Mesenchymal stem cell (in vitro differentiated cells and primary cell): ENCODE measurements around the gene POU3F4.

Experiments used
- DNase-seq: peaks from one replicate; pipeline ENCODE4 v3.0.0-alpha.2; 2013
- H2AFZ ChIP-seq: one replicate; pipeline ENCODE4 v1.6.1; 2013; ENCODE audit warnings: low read depth, mild to moderate bottlenecking, control low read depth, inconsistent platforms, low read length, moderate library complexity
- H2AK5ac ChIP-seq: 2 replicates; pipeline ENCODE4 v1.6.1; 2013; ENCODE audit warnings: low read length, moderate library complexity, mild to moderate bottlenecking, inconsistent platforms; ENCODE audit not compliant: severe bottlenecking
- H2BK120ac ChIP-seq: one replicate; pipeline ENCODE4 v1.6.1; 2013; ENCODE audit warnings: low read depth, mild to moderate bottlenecking, inconsistent platforms, low read length, moderate library complexity
- H2BK12ac ChIP-seq, 2 experiments: one replicate each; pipeline ENCODE4 v1.6.1; 2013; ENCODE audit warnings: inconsistent platforms in 2 of 2, low read length in 2 of 2, mild to moderate bottlenecking in 2 of 2, moderate library complexity in 2 of 2, control low read depth in 1 of 2
- H2BK15ac ChIP-seq: one replicate; pipeline ENCODE4 v1.6.1; 2013; ENCODE audit warnings: mild to moderate bottlenecking, low read depth, inconsistent platforms; ENCODE audit not compliant: poor library complexity, severe bottlenecking
- H2BK5ac ChIP-seq: 2 replicates; pipeline ENCODE4 v1.6.1; 2013; ENCODE audit warnings: low read depth, mild to moderate bottlenecking, low read length, control low read depth, inconsistent platforms; ENCODE audit not compliant: poor library complexity, severe bottlenecking
- H3K14ac ChIP-seq, 2 experiments: one replicate each; pipeline ENCODE4 v1.6.1; 2013; ENCODE audit warnings: inconsistent platforms in 2 of 2, low read length in 2 of 2, control low read depth in 1 of 2, mild to moderate bottlenecking in 1 of 2, moderate library complexity in 1 of 2
- H3K18ac ChIP-seq, 2 experiments: one replicate each; pipeline ENCODE4 v1.6.1; 2013; ENCODE audit warnings: inconsistent platforms in 2 of 2, low read length in 2 of 2, control low read depth in 1 of 2, low read depth in 1 of 2, mild to moderate bottlenecking in 1 of 2
- H3K23ac ChIP-seq, 2 experiments: one replicate each; pipeline ENCODE4 v1.6.1; 2013; ENCODE audit warnings: inconsistent platforms in 2 of 2, low read length in 2 of 2, mild to moderate bottlenecking in 2 of 2, moderate library complexity in 2 of 2, control low read depth in 1 of 2
- H3K27ac ChIP-seq: 2 replicates; pipeline ENCODE4 v1.5.1; 2013; ENCODE audit warnings: mild to moderate bottlenecking, moderate library complexity, low read length, control low read depth, inconsistent platforms; ENCODE audit not compliant: poor library complexity, severe bottlenecking
- H3K27me3 ChIP-seq, 2 experiments: 2 replicates each; pipeline versions ENCODE4 v1.6.1 to v1.7.0; 2013; ENCODE audit warnings: low read length in 2 of 2, mild to moderate bottlenecking in 2 of 2, moderate library complexity in 2 of 2, control low read depth in 1 of 2, inconsistent platforms in 1 of 2; ENCODE audit not compliant: control insufficient read depth in 1 of 2, insufficient read depth in 1 of 2
- H3K36me3 ChIP-seq, 2 experiments: 2 replicates each; pipeline versions ENCODE4 v1.6.1 to v1.7.0; 2013; ENCODE audit warnings: low read length in 2 of 2, control low read depth in 1 of 2, inconsistent platforms in 1 of 2, low read depth in 1 of 2, mild to moderate bottlenecking in 1 of 2; ENCODE audit not compliant: insufficient read depth in 2 of 2, control insufficient read depth in 1 of 2
- H3K4ac ChIP-seq, 2 experiments: one replicate each; pipeline ENCODE4 v1.6.1; 2013; ENCODE audit warnings: inconsistent platforms in 2 of 2, low read length in 2 of 2, mild to moderate bottlenecking in 2 of 2, moderate library complexity in 2 of 2, control low read depth in 1 of 2, low read depth in 1 of 2
- H3K4me1 ChIP-seq: 2 replicates; pipeline ENCODE4 v1.6.1; 2013; ENCODE audit warnings: low read depth, low read length, control low read depth; ENCODE audit not compliant: control insufficient read depth, insufficient read depth
- H3K4me2 ChIP-seq: 2 replicates; pipeline ENCODE4 v1.6.1; 2013; ENCODE audit warnings: low read length, mild to moderate bottlenecking, inconsistent platforms; ENCODE audit not compliant: poor library complexity, severe bottlenecking
- H3K4me3 ChIP-seq, 2 experiments: 2 replicates each; pipeline versions ENCODE4 v1.5.1 to v1.7.0; 2013; ENCODE audit warnings: low read length in 2 of 2, mild to moderate bottlenecking in 2 of 2, control low read depth in 1 of 2, low read depth in 1 of 2; ENCODE audit not compliant: insufficient read depth in 1 of 2
- H3K79me1 ChIP-seq: replicated peaks from 2 replicates; pipeline ENCODE4 v1.6.1; 2013; ENCODE audit warnings: mild to moderate bottlenecking, control low read depth, low read length, inconsistent platforms; ENCODE audit not compliant: poor library complexity, severe bottlenecking
- H3K9ac ChIP-seq: 2 replicates; pipeline ENCODE4 v1.7.0; 2013; ENCODE audit warnings: mild to moderate bottlenecking, low read length, moderate library complexity
- H3K9me3 ChIP-seq: 2 replicates; pipeline ENCODE4 v1.7.0; 2013; ENCODE audit warnings: mild to moderate bottlenecking, low read length; ENCODE audit not compliant: control insufficient read depth
- H4K8ac ChIP-seq: one replicate; pipeline ENCODE4 v1.6.1; 2013; ENCODE audit warnings: inconsistent platforms, mild to moderate bottlenecking, low read length, moderate library complexity
- H4K91ac ChIP-seq: one replicate; pipeline ENCODE4 v1.6.1; 2013; ENCODE audit warnings: mild to moderate bottlenecking, low read length, inconsistent platforms
- WGBS: methylation state at CpG from one replicate; pipeline ENCODE4 v1.1.7; 2013; ENCODE audit warnings: mixed read lengths; 5-methylcytosine and 5-hydroxymethylcytosine counted together

POU3F4 gene

GRCh38 chrX:83510510-83511062 is 2.5 kb downstream of the POU3F4 start:
- Histone ChIP-seq H3K36me3 (no peaks in the 10 kb centered on the region), H4K91ac (no peak overlapping the region), H3K27me3 (peaks cover 27 to 40% of the 10 kb centered on the region in 2 experiments), H2BK12ac (no peak overlapping the region), H3K14ac (no peak overlapping the region), H2AK5ac (no peak overlapping the region), H4K8ac (no peak overlapping the region), H3K23ac (no peak overlapping the region), H2BK120ac (no peak overlapping the region), H3K4me2 (no peak overlapping the region), H3K18ac (no peak overlapping the region), H3K9ac (no peak overlapping the region), H3K4me3 (no peak overlapping the region), H3K79me1 (no peaks in the 10 kb centered on the region), H2AFZ (no peak overlapping the region), H3K27ac (no peak overlapping the region), H3K4ac (no peak overlapping the region), H3K4me1 (no peaks in the 10 kb centered on the region), H2BK5ac (no peak overlapping the region), H2BK15ac (no peak overlapping the region), H3K9me3 (no peaks in the 10 kb centered on the region)
- 3% methylated on average over 5 of the region's 36 CpGs for WGBS
- DNase-seq, result no peak

GRCh38 chrX:83511208-83511607 is 3.1 kb downstream of the POU3F4 start:
- Histone ChIP-seq H2BK15ac (no peak overlapping the region), H3K9ac (no peak overlapping the region), H3K36me3 (no peaks in the 10 kb centered on the region), H3K4ac (no peak overlapping the region), H2BK12ac (no peak overlapping the region), H4K91ac (no peak overlapping the region), H3K9me3 (no peaks in the 10 kb centered on the region), H3K18ac (no peak overlapping the region), H3K4me1 (no peaks in the 10 kb centered on the region), H3K27ac (no peak overlapping the region), H3K23ac (no peak overlapping the region), H2AFZ (no peak overlapping the region), H2BK5ac (no peak overlapping the region), H4K8ac (no peak overlapping the region), H3K27me3 (peaks cover 27 to 37% of the 10 kb centered on the region in 2 experiments), H3K4me2 (no peak overlapping the region), H3K4me3 (no peak overlapping the region), H3K79me1 (no peaks in the 10 kb centered on the region), H2AK5ac (no peak overlapping the region), H3K14ac (no peak overlapping the region), H2BK120ac (no peak overlapping the region)
- DNase-seq, result no peak
- WGBS, result 0% methylated on average over 15 of the region's 17 CpGs

- H3K9me3 ChIP-seq, result no peaks in the 10 kb centered on the region
- H3K4me2 ChIP-seq, result no peak overlapping the region
- no peak for DNase-seq
- no peak overlapping the region for H2BK15ac ChIP-seq
- no peaks in the 10 kb centered on the region for H3K4me1 ChIP-seq
- WGBS, result 74% methylated on average over 9 of the region's 14 CpGs
- no peak overlapping the region for H3K4me3 ChIP-seq
- H2BK12ac ChIP-seq, result no peak overlapping the region
- no peak overlapping the region for H3K23ac ChIP-seq
- no peak overlapping the region for H3K4ac ChIP-seq
- no peak overlapping the region for H4K91ac ChIP-seq
- no peaks in the 10 kb centered on the region for H3K79me1 ChIP-seq
- no peak overlapping the region for H3K14ac ChIP-seq
- peaks cover 23 to 29% of the 10 kb centered on the region in 2 experiments for H3K27me3 ChIP-seq
- no peak overlapping the region for H2BK5ac ChIP-seq
- no peak overlapping the region for H3K18ac ChIP-seq
- H3K27ac ChIP-seq, result no peak overlapping the region
- no peak overlapping the region for H2BK120ac ChIP-seq
- no peak overlapping the region for H2AK5ac ChIP-seq
- H4K8ac ChIP-seq, result no peak overlapping the region
- H3K36me3 ChIP-seq, result no peaks in the 10 kb centered on the region
- H2AFZ ChIP-seq, result no peak overlapping the region
- H3K9ac ChIP-seq, result no peak overlapping the region
Observed at GRCh38 chrX:83512111-83512510, 4.0 kb downstream of the POU3F4 start.

GRCh38 chrX:83516597-83516996 is 8.5 kb downstream of the POU3F4 start:
- no peak overlapping the region for H2BK5ac ChIP-seq
- H3K4ac ChIP-seq, result no peak overlapping the region
- H4K8ac ChIP-seq, result no peak overlapping the region
- H2AK5ac ChIP-seq, result no peak overlapping the region
- no peaks in the 10 kb centered on the region for H3K79me1 ChIP-seq
- peaks cover 0 to 8% of the 10 kb centered on the region in 2 experiments for H3K27me3 ChIP-seq
- no peak overlapping the region for H3K27ac ChIP-seq
- no peak overlapping the region for H3K14ac ChIP-seq
- H2BK12ac ChIP-seq, result no peak overlapping the region
- no peak overlapping the region for H3K4me2 ChIP-seq
- no CpG with 5 or more reads among the region's 1 CpG for WGBS
- no peaks in the 10 kb centered on the region for H3K4me1 ChIP-seq
- no peak overlapping the region for H2BK15ac ChIP-seq
- no peak for DNase-seq
- H4K91ac ChIP-seq, result no peak overlapping the region
- H3K4me3 ChIP-seq, result no peak overlapping the region
- H3K18ac ChIP-seq, result no peak overlapping the region
- H3K9me3 ChIP-seq, result no peaks in the 10 kb centered on the region
- no peaks in the 10 kb centered on the region for H3K36me3 ChIP-seq
- H2BK120ac ChIP-seq, result no peak overlapping the region
- no peak overlapping the region for H3K23ac ChIP-seq
- no peak overlapping the region for H3K9ac ChIP-seq
- no peak overlapping the region for H2AFZ ChIP-seq
